GM19193 (cell line): ENCODE results near the gene NAT16.

Experiments
- POLR2A ChIP-seq: IDR thresholded peaks from 4 replicates; pipeline ENCODE4 v1.6.1; 2011; ENCODE audit not compliant: insufficient read depth, insufficient read length; ENCODE audit errors: extremely low read depth

NAT16 gene

DNA sequence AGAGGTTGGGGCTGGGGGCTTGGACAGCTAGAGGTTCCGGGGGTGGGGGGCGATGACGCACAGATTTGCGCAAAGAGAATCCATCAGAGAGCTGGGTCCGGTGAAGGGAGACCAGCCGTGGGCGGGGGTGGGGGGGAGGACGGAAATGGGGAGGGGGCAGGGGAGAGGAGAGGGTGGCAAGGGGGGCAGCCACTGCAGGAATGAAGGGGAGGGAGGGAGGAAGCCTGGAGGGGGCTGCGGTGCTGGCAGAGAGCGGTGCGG is 13.5 kb downstream of the NAT16 start:
- TF ChIP-seq POLR2A, result no peak

DNA sequence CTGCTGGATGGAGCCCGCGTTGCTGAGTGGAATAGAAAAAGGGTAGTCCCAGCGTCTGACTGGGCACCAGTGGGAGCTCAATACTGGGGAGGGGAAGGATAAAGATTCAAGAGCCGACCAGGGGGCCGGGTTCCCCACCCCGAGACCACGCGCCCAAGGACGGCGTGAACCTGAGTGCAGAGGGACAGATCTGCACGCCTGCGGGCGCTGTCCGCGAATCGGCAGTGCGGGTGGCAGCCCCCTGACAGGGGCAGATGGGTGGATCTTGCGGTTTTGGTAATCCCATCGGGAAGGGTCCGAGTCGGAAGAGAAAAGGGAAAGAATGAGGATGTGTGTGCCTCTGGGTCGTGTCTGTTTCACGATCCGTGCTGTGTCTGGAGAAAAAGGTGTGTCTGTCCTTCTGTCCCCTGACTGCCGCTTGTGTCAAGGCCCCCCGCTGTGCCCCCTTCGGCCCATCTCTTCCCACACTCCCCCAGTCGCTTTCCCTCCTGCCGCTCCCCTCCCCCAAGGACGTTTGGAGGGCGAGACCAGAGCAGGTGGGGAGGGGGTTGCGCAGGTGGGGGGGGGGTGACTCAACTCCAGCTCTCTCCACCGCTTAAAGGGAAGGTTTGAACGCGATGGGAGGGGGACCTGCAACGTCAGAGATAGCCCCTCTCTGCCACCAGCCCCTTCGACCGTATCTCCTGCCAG is 14.0 kb downstream of the NAT16 start:
- TF ChIP-seq POLR2A, result no peak

DNA sequence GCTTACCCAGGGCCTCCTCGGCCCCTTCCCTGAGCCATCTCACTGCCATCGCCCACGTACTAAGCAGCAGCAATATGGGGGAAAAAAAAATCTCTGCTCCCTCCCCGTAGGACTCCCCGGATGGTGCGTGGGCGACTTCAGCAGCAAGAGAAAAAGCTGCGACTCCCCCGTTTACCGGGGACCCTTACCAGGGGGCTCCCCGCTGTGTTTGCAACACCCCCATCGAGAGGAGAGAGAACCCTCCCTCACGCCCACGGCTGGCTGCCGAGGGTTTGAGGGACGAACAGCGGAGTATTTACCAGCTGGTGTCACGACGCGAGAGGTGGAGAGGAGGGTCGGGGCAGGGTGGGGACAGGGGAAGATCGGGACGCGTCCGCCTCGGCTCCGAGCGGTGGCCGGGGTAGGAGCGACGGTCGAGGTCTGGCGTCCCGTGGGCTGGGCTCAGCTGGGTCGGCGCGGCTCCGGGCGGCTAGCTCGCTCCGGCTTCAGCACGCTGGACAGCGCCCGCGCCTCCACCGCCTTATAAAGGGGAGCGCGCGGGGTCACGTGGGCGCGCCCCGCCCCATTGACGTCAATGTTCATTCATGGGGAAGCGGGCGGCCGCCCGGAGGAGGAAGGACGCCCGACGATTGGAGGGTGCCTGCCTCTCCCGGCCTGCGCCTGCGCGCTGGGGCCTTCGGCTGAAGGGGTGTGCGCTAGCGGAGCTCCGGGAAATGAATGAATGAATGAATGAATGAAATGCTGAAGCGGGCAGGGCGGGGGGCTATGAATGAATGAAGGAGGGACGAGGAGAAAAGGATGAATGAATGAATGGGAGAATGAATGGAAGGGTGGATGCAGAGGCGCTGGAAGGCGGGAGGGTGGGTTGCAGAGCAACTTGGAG is 14.8 kb downstream of the NAT16 start, which contains the start of gene VGF:
VGF (minus strand) TSS at position 495 of the 883 bp plus-strand sequence. CDS start 726 bp downstream, outside the sequence.
- TF ChIP-seq POLR2A, result no peak

DNA sequence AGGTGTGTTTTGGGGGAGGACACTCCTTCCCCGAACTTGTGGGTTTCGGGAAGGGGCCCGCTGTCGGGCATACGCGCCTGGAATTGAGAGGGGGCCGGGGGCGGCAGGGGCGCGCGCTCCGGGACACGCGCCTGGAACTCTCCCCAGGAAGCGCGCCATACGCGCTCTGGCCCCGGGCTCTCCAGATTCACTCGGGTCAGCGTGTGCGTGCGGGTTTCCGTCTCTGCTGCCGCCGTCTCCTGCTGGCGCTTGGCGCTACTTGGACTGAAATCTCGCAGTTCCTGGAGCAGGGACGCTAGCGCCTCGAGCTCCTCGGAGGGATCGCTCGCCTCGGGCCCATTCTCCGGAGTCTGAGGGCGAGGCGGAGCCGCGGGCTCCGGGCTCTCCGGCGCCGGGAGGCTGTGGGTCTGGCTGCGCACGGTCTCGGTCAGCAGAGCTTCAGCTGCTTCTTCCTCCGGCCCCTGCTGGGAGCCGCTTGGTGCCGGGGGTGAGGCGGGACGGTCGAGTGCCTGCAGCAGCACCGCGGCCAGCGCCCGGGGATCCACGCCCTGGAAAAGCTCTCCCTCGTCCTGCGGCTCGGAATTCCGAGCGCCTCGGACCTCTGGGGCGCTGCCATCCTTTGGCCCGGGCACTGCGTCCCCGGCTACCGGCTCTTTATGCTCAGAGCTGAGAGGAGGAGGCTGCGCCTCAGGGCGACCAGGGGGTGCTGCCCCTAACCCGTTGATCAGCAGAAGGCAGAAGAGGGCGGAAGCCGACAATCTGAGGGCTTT is 15.8 kb downstream of the NAT16 start:
- TF ChIP-seq POLR2A, result no peak

DNA sequence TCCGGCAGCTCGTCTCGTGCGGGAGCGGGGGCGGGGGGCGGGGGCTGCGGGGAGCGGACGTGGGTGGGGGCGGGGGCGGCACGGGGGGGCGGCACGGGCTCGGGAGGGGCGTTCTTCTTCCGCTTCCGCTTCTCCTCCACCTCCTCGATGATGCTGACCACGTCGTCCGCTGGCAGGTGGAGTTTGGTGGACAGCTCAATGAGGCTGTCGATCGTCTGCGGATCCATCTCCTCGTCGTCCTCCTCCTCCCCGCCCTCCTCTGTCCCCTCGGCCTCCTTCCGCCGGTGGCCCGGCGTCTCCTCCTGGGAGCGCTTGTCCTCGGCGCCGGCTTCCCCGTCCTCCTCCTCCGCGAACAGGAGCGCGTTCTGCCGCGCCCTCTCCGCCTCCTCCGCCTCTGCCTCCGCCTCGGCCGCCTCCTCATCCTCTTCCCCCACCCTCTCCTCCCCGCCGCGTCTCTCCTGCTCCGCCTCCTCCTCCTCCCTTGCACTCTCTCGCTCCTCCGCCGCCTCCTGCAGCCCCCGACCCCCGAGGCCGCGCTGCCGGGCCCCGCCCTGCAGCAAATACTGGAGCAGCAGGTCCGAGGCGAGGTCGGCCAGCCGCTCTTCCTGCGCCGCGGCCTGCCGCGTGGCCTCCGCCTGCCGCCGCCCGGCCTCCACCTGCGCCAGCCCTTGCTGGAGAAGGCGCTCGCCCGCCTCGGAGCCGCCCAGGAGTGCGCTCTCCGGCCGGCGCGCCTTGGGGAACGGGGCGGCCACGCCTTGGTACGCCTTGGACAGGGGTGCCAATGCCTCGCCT is 16.6 kb downstream of the NAT16 start:
- no peak for TF ChIP-seq POLR2A

DNA sequence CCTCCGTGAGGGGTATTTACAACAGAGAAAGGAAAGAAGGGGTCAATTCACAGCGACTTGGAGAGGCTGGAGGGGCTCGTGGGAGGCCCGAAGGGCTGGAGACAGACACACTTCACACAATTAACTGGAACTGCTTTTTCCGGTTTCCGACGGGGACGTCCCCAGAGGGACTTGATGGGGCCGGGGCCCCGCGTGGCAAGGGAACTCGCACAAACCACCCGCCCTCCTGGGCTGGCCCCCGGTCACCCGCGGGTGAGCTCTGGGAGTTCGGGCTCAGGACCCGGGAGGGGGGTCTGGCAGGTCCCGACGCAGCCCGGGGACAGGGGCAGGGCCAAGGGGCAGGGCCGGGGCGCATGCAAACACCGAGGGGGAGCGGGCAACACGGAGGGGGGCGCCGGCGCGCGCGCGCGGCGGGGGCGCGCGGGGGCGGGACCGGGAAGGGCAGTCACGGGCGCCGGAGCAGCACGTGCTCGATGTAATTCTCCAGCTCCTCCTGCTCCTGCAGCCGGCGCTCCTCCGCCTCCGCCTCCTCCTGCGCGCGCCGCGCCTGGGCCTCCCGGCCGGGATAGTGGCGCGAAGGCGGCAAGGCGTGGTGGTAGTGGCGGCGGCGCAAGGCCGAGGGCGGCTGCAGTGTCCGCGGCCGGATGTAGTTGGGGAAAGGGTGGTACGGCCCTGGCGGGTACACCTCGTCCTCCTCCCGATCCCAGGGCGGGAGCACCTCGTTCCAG is 17.4 kb downstream of the NAT16 start:
- TF ChIP-seq POLR2A, result no peak

DNA sequence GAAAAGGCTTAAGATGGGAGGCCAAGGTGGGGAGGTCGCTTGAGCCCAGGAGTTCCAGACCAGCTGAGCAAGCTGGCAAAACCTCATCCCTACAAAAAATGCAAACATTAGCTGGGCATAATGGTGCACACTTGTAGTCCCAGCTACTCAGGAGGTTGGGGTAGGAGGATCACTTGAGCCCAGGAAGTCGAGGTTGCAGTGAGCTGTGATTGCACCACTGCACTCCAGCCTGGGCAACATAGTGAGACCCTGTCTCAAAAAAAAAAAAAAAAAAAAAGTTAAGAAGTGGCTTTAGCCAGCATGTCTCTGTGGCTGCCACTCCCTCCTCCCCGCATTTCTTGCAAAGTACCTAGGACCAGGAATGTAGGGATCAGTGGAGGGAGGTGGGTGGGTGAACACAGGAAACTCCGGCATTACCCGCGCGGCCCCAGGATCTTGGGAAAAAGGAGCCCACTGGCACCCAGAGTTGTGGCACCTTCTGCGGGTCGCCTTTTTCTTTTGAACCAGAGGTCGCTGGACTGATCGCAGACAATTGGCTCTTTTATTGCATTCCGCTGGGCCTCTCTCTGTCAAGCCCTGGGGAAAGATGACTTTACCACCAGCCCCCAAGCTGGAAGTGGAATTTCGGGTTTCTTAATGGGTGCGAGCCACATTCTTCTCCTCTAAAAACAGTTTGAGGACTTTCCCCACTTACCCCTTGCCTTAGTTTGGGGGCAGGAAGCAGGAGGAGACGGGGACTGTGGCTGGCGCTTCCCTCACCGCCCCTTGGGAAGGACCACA is 18.2 kb downstream of the NAT16 start:
- no peak for TF ChIP-seq POLR2A

DNA sequence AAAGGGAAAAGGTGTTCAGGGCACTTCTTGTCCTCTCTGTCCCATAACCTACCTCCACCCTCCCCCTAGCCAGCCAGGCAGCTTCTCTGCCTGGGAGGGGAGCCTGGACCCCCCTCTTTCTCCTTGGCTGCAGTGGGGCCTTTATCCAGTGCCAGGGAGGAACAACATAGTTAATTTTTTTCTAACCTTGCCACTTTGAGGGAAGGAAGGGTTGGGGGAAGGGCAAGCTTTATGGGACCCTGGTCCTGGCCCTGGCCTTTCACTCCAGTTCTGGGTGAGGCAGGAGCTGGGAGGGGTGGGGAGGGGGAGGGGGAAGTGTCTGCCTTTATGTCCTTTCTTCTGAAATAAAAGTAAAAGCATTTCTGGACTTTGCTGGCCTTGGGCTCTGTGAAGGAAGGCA is 19.2 kb downstream of the NAT16 start:
- no peak for TF ChIP-seq POLR2A

DNA sequence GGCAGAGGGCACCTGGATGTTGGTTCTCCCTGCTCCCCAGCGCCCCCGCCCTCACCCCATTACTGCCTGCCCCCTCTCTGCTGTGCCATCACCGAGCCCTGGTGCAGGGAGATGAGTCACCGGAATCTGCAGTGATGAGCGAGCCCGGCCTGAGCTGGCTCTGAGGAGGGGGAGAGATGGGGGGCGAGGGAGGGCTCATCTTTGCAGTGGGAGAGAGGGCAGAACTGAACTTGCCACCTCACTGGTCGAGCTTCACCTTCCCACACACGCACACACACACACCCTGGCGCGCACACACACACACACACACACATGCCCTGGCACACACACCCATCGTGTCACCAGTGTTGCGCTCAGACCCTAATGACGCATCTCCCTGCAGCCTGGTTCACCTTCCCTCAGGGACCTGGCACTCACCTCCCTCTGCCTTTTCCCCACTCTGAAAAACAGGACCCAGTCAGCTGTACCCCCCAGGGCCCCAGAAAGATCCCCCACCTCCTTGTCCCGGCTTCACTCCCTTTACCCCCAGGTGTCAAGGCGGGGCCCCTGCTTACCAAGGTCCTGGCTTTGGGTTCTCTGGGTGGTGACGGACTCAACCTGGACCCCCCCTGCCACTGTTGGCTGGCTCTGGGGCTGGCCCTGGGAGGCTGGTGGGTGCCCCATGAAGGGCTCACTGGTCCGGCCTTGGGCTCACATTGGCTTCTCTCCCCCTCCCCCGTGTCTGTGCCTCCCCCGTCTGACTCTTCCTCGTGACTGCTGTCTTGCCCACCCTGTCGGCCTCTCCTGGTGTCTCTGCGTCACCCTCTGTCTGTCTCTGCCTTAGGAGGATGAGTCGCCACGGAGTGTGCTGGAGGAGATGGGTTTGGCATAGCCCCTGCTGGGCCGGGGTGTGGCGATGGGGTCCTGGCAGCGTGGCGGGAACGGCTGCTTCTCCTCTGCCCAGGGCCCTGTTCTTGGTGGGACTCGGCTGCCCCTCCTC is 20.1 kb downstream of the NAT16 start:
- TF ChIP-seq POLR2A, result no peak

DNA sequence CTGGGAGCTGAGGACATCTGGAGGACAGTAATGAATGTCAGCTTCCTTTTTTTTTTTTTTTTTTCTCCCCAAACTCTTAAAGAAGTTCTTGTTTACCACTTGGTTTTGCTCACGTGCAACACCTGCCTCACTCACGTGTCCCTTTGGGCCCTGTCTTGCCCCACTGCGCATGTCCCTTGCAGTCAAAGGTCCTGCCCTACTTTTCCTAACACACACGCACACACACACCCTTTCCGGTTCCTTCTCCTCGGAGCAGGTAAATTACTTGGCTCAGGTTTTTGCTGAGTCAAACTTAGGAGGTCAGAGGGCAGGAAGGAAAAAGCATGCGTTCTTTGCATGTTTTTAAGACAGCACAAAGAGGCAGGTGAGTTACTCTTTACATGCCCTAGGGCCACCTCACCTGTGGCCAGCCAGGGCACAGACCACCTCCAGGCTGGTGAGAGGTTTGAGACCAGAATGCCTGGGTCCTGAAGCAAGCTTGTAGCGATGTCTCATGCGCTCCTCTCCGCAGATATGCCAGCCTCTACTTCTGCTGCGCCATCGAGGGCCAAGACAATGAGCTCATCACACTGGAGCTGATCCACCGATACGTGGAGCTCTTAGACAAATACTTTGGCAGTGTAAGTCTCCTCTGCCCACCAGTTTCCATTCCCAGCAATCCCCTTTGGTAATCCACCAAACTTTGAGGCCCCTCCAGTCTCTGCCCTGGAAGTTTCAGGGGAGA is 23.1 kb downstream of the NAT16 start:
- no peak for TF ChIP-seq POLR2A

DNA sequence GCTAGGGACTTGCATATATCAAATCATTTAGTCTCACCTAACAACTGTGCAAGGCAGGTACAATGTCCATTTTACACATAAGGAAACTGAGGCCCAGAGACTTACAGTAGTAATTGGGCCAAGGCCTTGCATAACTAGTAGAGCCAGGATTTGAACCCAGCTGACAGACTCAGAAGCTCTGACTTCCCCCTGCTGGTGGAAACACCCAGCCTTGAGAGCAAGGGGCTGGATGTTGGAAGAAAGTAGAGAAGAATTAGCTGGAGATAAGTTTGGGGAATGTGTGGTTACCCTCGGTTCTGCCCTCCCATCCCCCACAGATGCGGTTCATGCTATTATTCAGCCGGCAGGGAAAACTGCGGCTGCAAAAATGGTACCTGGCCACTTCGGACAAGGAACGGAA is 23.8 kb downstream of the NAT16 start:
- TF ChIP-seq POLR2A, result no peak

DNA sequence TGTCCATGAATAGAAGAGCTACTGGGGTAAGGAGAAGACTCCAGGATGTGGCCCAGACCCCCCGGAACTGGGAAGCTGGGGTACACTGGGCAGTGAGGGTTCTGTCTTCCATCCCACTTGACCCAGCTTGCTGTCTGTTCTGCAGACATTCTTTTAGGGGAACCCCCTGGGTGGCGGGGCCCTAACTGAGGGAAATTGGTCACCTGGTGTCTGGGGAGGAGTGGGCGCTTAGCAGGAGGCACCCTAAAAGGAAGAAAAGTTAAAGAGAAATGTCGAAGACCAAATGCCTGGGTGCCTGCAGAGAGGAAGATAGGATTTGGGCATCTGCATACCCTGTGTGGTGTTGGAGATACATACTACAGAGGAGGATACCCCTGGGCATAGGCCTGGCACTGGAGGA is 24.8 kb downstream of the NAT16 start:
- no peak for TF ChIP-seq POLR2A
